PC-3 (cell line): ENCODE data around the gene RGS17. TPM values are rescaled to one million over a fixed set of nuclear protein-coding genes. Genes with fewer than 3 reads are reported as not detected.

ENCODE experiments used
- ATAC-seq: fragments of 200-7000 bp; cut with Tn5 transposase; 2 replicates; pipeline ENCODE4 v1.9.1; 2020; ENCODE audit warnings: mild to moderate bottlenecking, moderate library complexity
- BruUV-seq: library from RNA; stranded (reverse); fragments of 400-500 nt; replicated peaks from 2 replicates; lab custom pipeline; 2021; lab: Mats Ljungman, UMichigan
- CTCF ChIA-PET: fragments of 300-600 bp; sonication (Branson Sonifier 250); formaldehyde crosslinking; loops from one replicate; lab custom pipeline; 2022; ENCODE audit warnings: antibody characterized with exemption; lab: Charles Lee
- POLR2A ChIA-PET: fragments of 300-600 bp; sonication (Branson Sonifier 250); formaldehyde crosslinking; loops from one replicate; lab custom pipeline; 2022; ENCODE audit warnings: antibody characterized with exemption; ENCODE audit not compliant: unreplicated experiment; lab: Charles Lee
- DNase-seq: peaks from one replicate; pipeline ENCODE4 v3.0.0-alpha.2; 2015
- H2AFZ ChIP-seq: fragments of 300-600 bp; sonication (generic); 2 replicates; pipeline ENCODE4 v1.6.0; 2016; ENCODE audit warnings: antibody characterized with exemption, low read length
- H3F3A ChIP-seq: fragments of 300-600 bp; sonication (generic); one replicate; pipeline ENCODE4 v1.6.0; 2017; ENCODE audit warnings: antibody characterized with exemption, low read length, control low read depth, mild to moderate bottlenecking; ENCODE audit not compliant: unreplicated experiment
- H3K27ac ChIP-seq: fragments of 300-600 bp; sonication (generic); 2 replicates; pipeline ENCODE4 v1.5.1; 2016; ENCODE audit warnings: mild to moderate bottlenecking, low read length
- H3K27me3 ChIP-seq: fragments of 300-600 bp; sonication (generic); 2 replicates; pipeline ENCODE4 v1.6.1; 2016; ENCODE audit warnings: low read length, mixed read lengths
- H3K36me3 ChIP-seq: fragments of 300-600 bp; sonication (generic); 2 replicates; pipeline ENCODE4 v1.6.1; 2016; ENCODE audit warnings: low read depth, mixed run types, low read length, mixed read lengths
- H3K4me1 ChIP-seq: fragments of 300-600 bp; sonication (generic); 2 replicates; pipeline ENCODE4 v1.5.1; 2016; ENCODE audit warnings: low read length; ENCODE audit not compliant: insufficient read depth
- H3K4me2 ChIP-seq: fragments of 300-600 bp; sonication (generic); 2 replicates; pipeline ENCODE4 v1.6.0; 2016; ENCODE audit warnings: low read length
- H3K4me3 ChIP-seq: fragments of 300-600 bp; sonication (generic); 2 replicates; pipeline ENCODE4 v1.5.1; 2016; ENCODE audit warnings: mild to moderate bottlenecking, low read length, mixed read lengths
- H3K79me2 ChIP-seq: fragments of 300-600 bp; sonication (generic); 2 replicates; pipeline ENCODE4 v1.6.1; 2017; ENCODE audit warnings: low read length, mixed read lengths
- H3K9ac ChIP-seq: fragments of 300-600 bp; sonication (generic); 2 replicates; pipeline ENCODE4 v1.6.0; 2016; ENCODE audit warnings: mild to moderate bottlenecking, low read length
- H3K9me2 ChIP-seq: fragments of 300-600 bp; sonication (generic); replicated peaks from 2 replicates; pipeline ENCODE4 v1.6.1; 2016; ENCODE audit warnings: mixed run types, low read length, mixed read lengths
- H3K9me3 ChIP-seq: fragments of 300-600 bp; sonication (generic); 2 replicates; pipeline ENCODE4 v1.6.1; 2016; ENCODE audit warnings: low read length, mixed read lengths
- H4K20me1 ChIP-seq: fragments of 300-600 bp; sonication (generic); 2 replicates; pipeline ENCODE4 v1.6.1; 2016; ENCODE audit warnings: low read length, mixed read lengths
- CTCF ChIP-seq: fragments of 300-600 bp; sonication (generic); conservative IDR thresholded peaks from 2 replicates; pipeline ENCODE4 v1.5.1; 2017; ENCODE audit warnings: antibody characterized with exemption, low read depth, mild to moderate bottlenecking, low read length
- EZH2 ChIP-seq: fragments of 300-600 bp; sonication (generic); IDR thresholded peaks from one replicate; pipeline ENCODE4 v1.6.1; 2017; ENCODE audit warnings: antibody characterized with exemption, mild to moderate bottlenecking, low read length; ENCODE audit not compliant: unreplicated experiment
- EZH2phosphoT487 ChIP-seq: fragments of 300-600 bp; sonication (generic); IDR thresholded peaks from 2 replicates; pipeline ENCODE4 v1.6.1; 2018; ENCODE audit warnings: mild to moderate bottlenecking, antibody characterized with exemption, low read length, borderline replicate concordance
- intact Hi-C: fragments of 100-400 bp; cut with micrococcal nuclease; formaldehyde crosslinking; loops from 2 replicates; pipeline ENCODE4 v1.9.0; 2023
- total RNA-seq: library from RNA; depleted of rRNA; stranded (reverse); fragments of >200 nt; gene quantifications from 2 replicates; pipeline ENCODE4 v1.2.3, GENCODE V29; 2014

The RGS17 gene
- total RNA-seq, 1 experiment from 2014 or later, result 1.4 TPM

DNA sequence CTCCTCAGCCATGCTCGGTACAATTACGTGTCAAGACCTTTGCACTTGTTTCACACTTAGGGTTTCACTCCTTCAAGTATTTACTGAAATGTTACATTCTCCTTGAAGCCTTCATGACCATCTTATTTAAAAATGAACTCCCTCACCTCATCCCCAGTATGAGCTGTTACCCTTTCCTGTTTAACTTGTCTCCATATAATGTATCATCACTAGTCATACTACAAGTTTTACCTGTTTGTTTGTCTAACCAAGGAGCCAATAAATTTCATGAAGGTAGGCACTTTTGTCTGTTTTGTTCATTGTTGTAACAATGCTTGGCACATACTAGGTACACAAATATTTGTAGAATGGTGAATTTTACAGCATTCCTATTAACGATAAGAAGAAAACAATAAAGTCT is 82.5 kb downstream of the RGS17 start:
- no TSS peak for BruUV-seq
- Histone ChIP-seq H3K27me3 (no peaks in the 10 kb centered on the region), H2AFZ (no peak overlapping the region), H3K9ac (no peak overlapping the region), H3K4me1 (peaks cover 27% of the 10 kb centered on the region), H3K9me3 (no peaks in the 10 kb centered on the region), H3K27ac (peak overlapping the region; percentile 53), H3F3A (no peaks in the 10 kb centered on the region), H3K36me3 (no peaks in the 10 kb centered on the region), H3K9me2 (no peaks in the 10 kb centered on the region), H3K4me2 (peak overlapping the region; percentile 43), H4K20me1 (no peaks in the 10 kb centered on the region), H3K4me3 (no peak overlapping the region), H3K79me2 (no peaks in the 10 kb centered on the region)
- no peak for TF ChIP-seq EZH2phosphoT487
- TF ChIP-seq EZH2, result no peak
- TF ChIP-seq CTCF, result no peak
- DNase-seq (peak; percentile 85), ATAC-seq (peak; percentile 69)
- intact Hi-C loops, result no loop called here
- CTCF ChIA-PET, result no interaction called here
- POLR2A ChIA-PET, result no interaction called here

DNA sequence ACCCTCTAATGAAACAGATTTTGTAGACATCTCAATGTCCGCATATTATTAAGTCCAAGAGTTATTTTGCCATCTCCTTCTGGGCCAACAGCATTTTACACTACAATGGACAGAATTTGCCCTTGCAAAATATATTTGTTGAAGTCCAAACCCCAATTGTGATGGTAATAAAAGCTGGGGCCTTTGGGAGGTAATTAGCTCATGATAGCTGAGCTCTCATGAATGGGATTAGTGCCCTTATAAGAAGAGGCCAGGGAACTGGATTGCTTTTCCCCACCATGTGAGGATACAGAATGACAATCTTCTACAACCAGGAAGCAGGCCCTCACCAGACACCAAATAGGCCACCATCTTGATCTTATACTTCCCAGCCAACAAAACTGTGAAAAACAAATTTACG is 83.7 kb downstream of the RGS17 start:
- no peaks in the 10 kb centered on the region for H3K9me2 ChIP-seq

More for the DNA sequence above, 83.7 kb downstream of the RGS17 start:
- CTCF ChIA-PET, result no interaction called here
- BruUV-seq, result no TSS peak
- Histone ChIP-seq H3K4me2 (no peak overlapping the region), H3K36me3 (no peaks in the 10 kb centered on the region), H3K4me3 (no peak overlapping the region), H3K9me3 (no peaks in the 10 kb centered on the region), H3K4me1 (peaks cover 29% of the 10 kb centered on the region), H4K20me1 (no peaks in the 10 kb centered on the region), H3K9ac (no peak overlapping the region), H3K27me3 (no peaks in the 10 kb centered on the region), H3F3A (no peaks in the 10 kb centered on the region), H3K79me2 (no peaks in the 10 kb centered on the region), H2AFZ (no peak overlapping the region), H3K27ac (no peak overlapping the region)
- TF ChIP-seq EZH2 (no peak), CTCF (no peak), EZH2phosphoT487 (no peak)
- ATAC-seq (no peak), DNase-seq (no peak)
- POLR2A ChIA-PET, result no interaction called here
- intact Hi-C loops, result no loop called here
